Inferior parietal cortex (tissue), 1 donor: ENCODE results near the gene DNAH5.
"Not testable (repeated sequence)": the region's sequence is repeated elsewhere in the genome, so short reads cannot be mapped to it uniquely, and the experiment has no call there.

Experiments used
- DNase-seq: peaks from one replicate; pipeline ENCODE4 v3.0.0-alpha.2; 2016; ENCODE audit errors: extremely low spot score

DNAH5 gene

GRCh38 chr5:13831351-13831750 is 113.1 kb downstream of the DNAH5 start:
- DNase-seq: peak; percentile 47

GRCh38 chr5:13830536-13830935 is 114.0 kb downstream of the DNAH5 start:
- DNase-seq: no peak

GRCh38 chr5:13821366-13821765 is 123.1 kb downstream of the DNAH5 start:
- DNase-seq: no peak

- no peak for DNase-seq
These were observed 128.4 kb downstream of the DNAH5 start for GRCh38 chr5:13816126-13816525.

GRCh38 chr5:13814301-13814700 is 130.2 kb downstream of the DNAH5 start:
- no peak for DNase-seq

- no peak for DNase-seq
These were observed 134.6 kb downstream of the DNAH5 start for GRCh38 chr5:13809921-13810320.

GRCh38 chr5:13804336-13804735 is 140.2 kb downstream of the DNAH5 start:
- no peak for DNase-seq

- not testable (repeated sequence) for DNase-seq
These were observed 145.9 kb downstream of the DNAH5 start for GRCh38 chr5:13798569-13798968.

GRCh38 chr5:13785781-13786415 is 158.6 kb downstream of the DNAH5 start:
- DNase-seq: peak; percentile 24

- peak; percentile 54 for DNase-seq
These were observed 160.8 kb downstream of the DNAH5 start for GRCh38 chr5:13783726-13784125.

GRCh38 chr5:13780081-13780480 is 164.4 kb downstream of the DNAH5 start:
- DNase-seq: no peak

GRCh38 chr5:13773649-13774048 is 170.8 kb downstream of the DNAH5 start:
- no peak for DNase-seq

GRCh38 chr5:13771011-13771571 is 173.4 kb downstream of the DNAH5 start:
- no peak for DNase-seq

GRCh38 chr5:13766236-13766635 is 178.3 kb downstream of the DNAH5 start:
- DNase-seq: no peak

- DNase-seq: no peak
These were observed 180.8 kb downstream of the DNAH5 start for GRCh38 chr5:13763719-13764118.

- no peak for DNase-seq
These were observed 194.7 kb downstream of the DNAH5 start for GRCh38 chr5:13749766-13750165.

- no peak for DNase-seq
These were observed 198.5 kb downstream of the DNAH5 start for GRCh38 chr5:13746026-13746425.

GRCh38 chr5:13745508-13745907 is 199.0 kb downstream of the DNAH5 start:
- DNase-seq: no peak

- DNase-seq: no peak
These were observed 204.0 kb downstream of the DNAH5 start for GRCh38 chr5:13740471-13740870.

- DNase-seq: no peak
These were observed 205.0 kb downstream of the DNAH5 start for GRCh38 chr5:13739479-13739878.

GRCh38 chr5:13735691-13736090 is 208.8 kb downstream of the DNAH5 start:
- DNase-seq: no peak

- no peak for DNase-seq
These were observed 213.3 kb downstream of the DNAH5 start for GRCh38 chr5:13731121-13731628.

GRCh38 chr5:13708906-13709305 is 235.6 kb downstream of the DNAH5 start:
- DNase-seq: no peak

- DNase-seq: no peak
These were observed 236.1 kb downstream of the DNAH5 start for GRCh38 chr5:13708432-13708831.
